Body of pancreas (tissue), 4 donors: Measurements from ENCODE around the gene CLIP2. TPM values are rescaled to one million over a fixed set of nuclear protein-coding genes. Genes with fewer than 3 reads are reported as not detected.
"Not testable (repeated sequence)": the region's sequence is repeated elsewhere in the genome, so short reads cannot be mapped to it uniquely, and the experiment has no call there.

ENCODE experiments used
- ATAC-seq: fragments of 150-250 bp; one replicate; pipeline ENCODE4 v1.9.1; 2016
- DNase-seq, 4 donors: peaks; one replicate each; pipeline ENCODE4 v3.0.0-alpha.2; 2019
- H3K27ac ChIP-seq, 4 donors: fragments of 200-600 bp; sonication (generic); 1 replicate in 3 of 4; 2 replicates in 1 of 4; pipeline versions ENCODE4 v1.5.1 to v1.6.1; 2016 to 2019; ENCODE audit warnings: mild to moderate bottlenecking in 1 of 4, mixed read lengths in 1 of 4, moderate library complexity in 1 of 4
- H3K27me3 ChIP-seq, 2 donors: fragments of 200-600 bp; sonication (generic); one replicate each; pipeline ENCODE4 v1.6.0; 2016; ENCODE audit warnings: mild to moderate bottlenecking in 1 of 2
- H3K36me3 ChIP-seq, 2 donors: fragments of 200-600 bp; sonication (generic); replicated peaks in 1 of 2; 2 replicates each; pipeline ENCODE4 v1.5.1; 2016; ENCODE audit warnings: low read depth in 2 of 2; ENCODE audit not compliant: insufficient read depth in 1 of 2
- H3K4me1 ChIP-seq: fragments of 200-600 bp; sonication (generic); one replicate; pipeline ENCODE4 v1.6.0; 2016
- H3K4me3 ChIP-seq, 2 donors: fragments of 200-600 bp; sonication (generic); 1 replicate in 1 of 2; 2 replicates in 1 of 2; pipeline ENCODE4 v1.5.1; 2016 to 2019
- H3K9me3 ChIP-seq, 3 donors: fragments of 200-600 bp; sonication (generic); 1 replicate in 2 of 3; 2 replicates in 1 of 3; pipeline ENCODE4 v1.5.1; 2016
- POLR2A ChIP-seq, 3 donors: fragments of 450-650 bp; IDR thresholded peaks; one replicate each; pipeline ENCODE4 v1.6.1; 2016; ENCODE audit warnings: antibody characterized with exemption in 3 of 3, mild to moderate bottlenecking in 2 of 3
- WGBS, 2 donors: methylation state at CpG; one replicate each; pipeline ENCODE4 v1.1.5; 2017; 5-methylcytosine and 5-hydroxymethylcytosine counted together
- intact Hi-C: fragments of 100-400 bp; cut with DNase I; formaldehyde crosslinking; loops from one replicate; pipeline ENCODE4 v1.15.1; 2023
- total RNA-seq, 2 donors: library from RNA; depleted of rRNA; stranded (reverse); fragments of >200 nt; gene quantifications; one replicate each; pipeline ENCODE4 v1.1.0, GENCODE V29; 2016
- TF ChIP-seq, protein P1 (sequence below), 7 experiments: fragments of 450-650 bp in 4 of 7; fragments of 200-600 bp in 3 of 7; sonication (generic) in 3 of 7; IDR thresholded peaks; one replicate each; pipeline ENCODE4 v1.5.1; 2016 to 2019; ENCODE audit warnings: antibody characterized with exemption in 7 of 7

The CLIP2 gene
- total RNA-seq, 2 donors from 2014 or later, result 31.6 to 120 TPM

DNA sequence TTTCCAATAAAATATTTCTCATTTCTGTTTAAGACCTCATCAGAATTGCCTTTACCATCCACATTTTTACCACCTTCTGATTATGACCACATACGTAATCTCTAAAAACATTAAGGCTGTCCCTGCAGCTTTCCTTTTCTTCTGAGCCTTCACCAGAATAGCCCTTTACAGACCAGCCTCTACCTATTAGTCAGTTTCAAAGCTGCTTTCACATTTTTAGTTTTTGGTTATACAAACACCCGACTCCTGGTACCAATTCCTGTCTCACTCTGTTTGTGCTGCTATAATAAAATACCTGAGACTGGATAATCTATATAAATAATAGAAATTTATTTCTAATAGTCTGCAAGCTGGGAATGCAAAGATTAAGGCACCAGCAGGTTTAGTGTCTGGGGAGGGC lies 149.1 kb downstream of the CLIP2 start:
- H3K4me1 ChIP-seq, result no peaks in the 10 kb centered on the region
- H3K27me3 ChIP-seq, result no peaks in the 10 kb centered on the region
- WGBS, 2 donors, result 100% methylated on average over 2 of the region's 2 CpGs
- no peak for DNase-seq
- no peaks in the 10 kb centered on the region for H3K9me3 ChIP-seq
- H3K36me3 ChIP-seq, result no peaks in the 10 kb centered on the region
- ATAC-seq, result no peak
- intact Hi-C loops, result no loop called here
- TF ChIP-seq, protein P1, sequence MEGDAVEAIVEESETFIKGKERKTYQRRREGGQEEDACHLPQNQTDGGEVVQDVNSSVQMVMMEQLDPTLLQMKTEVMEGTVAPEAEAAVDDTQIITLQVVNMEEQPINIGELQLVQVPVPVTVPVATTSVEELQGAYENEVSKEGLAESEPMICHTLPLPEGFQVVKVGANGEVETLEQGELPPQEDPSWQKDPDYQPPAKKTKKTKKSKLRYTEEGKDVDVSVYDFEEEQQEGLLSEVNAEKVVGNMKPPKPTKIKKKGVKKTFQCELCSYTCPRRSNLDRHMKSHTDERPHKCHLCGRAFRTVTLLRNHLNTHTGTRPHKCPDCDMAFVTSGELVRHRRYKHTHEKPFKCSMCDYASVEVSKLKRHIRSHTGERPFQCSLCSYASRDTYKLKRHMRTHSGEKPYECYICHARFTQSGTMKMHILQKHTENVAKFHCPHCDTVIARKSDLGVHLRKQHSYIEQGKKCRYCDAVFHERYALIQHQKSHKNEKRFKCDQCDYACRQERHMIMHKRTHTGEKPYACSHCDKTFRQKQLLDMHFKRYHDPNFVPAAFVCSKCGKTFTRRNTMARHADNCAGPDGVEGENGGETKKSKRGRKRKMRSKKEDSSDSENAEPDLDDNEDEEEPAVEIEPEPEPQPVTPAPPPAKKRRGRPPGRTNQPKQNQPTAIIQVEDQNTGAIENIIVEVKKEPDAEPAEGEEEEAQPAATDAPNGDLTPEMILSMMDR (IDR thresholded peaks at IDR 0.05), result no peak
- no peak for TF ChIP-seq POLR2A (IDR thresholded peaks at IDR 0.05)
- no peak overlapping the region for H3K27ac ChIP-seq
- no peak overlapping the region for H3K4me3 ChIP-seq

GRCh38 chr7:74439541-74439940 lies 150.3 kb downstream of the CLIP2 start:
- 95 to 100% methylated on average over 4 of the region's 4 CpGs for WGBS, 2 donors
- Histone ChIP-seq H3K36me3 (no peaks in the 10 kb centered on the region), H3K4me1 (no peaks in the 10 kb centered on the region), H3K4me3 (no peak overlapping the region), H3K27me3 (no peaks in the 10 kb centered on the region), H3K27ac (no peak overlapping the region), H3K9me3 (no peaks in the 10 kb centered on the region)
- no peak for TF ChIP-seq POLR2A (IDR thresholded peaks at IDR 0.05)
- TF ChIP-seq, protein P1 (IDR thresholded peaks at IDR 0.05), result no peak
- ATAC-seq, result no peak
- no peak for DNase-seq
- intact Hi-C loops, result no loop called here

DNA sequence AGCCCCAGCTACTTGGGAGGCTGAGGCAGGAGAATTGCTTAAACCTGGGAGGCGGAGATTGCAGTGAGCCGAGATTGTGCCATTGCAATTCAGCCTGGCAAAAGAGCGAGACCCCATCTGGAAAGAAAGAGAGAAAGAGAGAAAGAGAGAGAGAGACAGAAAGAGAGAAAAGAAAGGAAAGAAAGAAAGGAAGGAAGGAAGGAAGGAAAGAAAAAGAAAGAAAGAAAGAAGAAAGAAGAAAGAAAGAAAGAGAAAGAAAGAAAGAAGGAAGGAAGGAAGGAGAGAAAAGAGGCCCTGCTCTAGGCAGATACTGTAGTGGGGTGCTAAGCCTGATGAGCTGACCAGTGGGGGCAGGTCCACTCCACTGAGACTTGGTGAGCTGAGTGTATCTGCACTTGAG lies 150.9 kb downstream of the CLIP2 start:
- H3K27me3 ChIP-seq, H3K27ac ChIP-seq, H3K4me1 ChIP-seq, DNase-seq, H3K36me3 ChIP-seq, ATAC-seq, H3K9me3 ChIP-seq, H3K4me3 ChIP-seq: not testable (repeated sequence)
- intact Hi-C loops, result loop anchor here (10.0 kb wide), 1 partner anchor 95 kb away; no protein-coding TSS in a partner anchor
- WGBS, 2 donors, result 95% methylated on average over 3 of the region's 3 CpGs

DNA sequence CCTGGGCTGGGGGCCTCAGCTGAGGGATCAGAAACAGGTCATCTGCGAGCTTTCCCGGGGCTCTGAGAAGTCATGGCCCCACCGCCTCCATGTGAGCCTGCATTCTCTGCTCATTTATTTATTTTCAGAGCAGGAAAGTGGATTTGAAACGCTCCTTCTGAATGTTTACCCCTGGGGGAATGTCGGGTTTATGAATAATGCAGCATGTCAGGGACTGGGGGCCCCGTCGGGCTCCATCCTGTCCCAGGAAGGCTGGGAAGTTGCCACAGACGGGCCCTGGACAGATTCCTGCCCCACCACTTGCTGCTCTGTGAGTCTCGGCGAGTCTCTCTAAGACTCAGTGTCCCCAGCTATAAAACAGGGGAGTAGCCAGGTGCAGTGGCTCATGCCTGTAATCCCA lies 152.6 kb downstream of the CLIP2 start:
- 49 to 77% methylated on average over 5 to 10 of the region's 10 CpGs for WGBS, 2 donors
- DNase-seq (no peak), ATAC-seq (no peak)
- Histone ChIP-seq H3K9me3 (no peaks in the 10 kb centered on the region), H3K4me3 (no peak overlapping the region), H3K27ac (no peak overlapping the region), H3K4me1 (no peaks in the 10 kb centered on the region), H3K36me3 (no peaks in the 10 kb centered on the region), H3K27me3 (no peaks in the 10 kb centered on the region)
- no peak for TF ChIP-seq POLR2A (IDR thresholded peaks at IDR 0.05)
- TF ChIP-seq, protein P1 (IDR thresholded peaks at IDR 0.05), result no peak
- intact Hi-C loops, result loop anchor here (10.0 kb wide), 1 partner anchor 93 kb away; no protein-coding TSS in a partner anchor

DNA sequence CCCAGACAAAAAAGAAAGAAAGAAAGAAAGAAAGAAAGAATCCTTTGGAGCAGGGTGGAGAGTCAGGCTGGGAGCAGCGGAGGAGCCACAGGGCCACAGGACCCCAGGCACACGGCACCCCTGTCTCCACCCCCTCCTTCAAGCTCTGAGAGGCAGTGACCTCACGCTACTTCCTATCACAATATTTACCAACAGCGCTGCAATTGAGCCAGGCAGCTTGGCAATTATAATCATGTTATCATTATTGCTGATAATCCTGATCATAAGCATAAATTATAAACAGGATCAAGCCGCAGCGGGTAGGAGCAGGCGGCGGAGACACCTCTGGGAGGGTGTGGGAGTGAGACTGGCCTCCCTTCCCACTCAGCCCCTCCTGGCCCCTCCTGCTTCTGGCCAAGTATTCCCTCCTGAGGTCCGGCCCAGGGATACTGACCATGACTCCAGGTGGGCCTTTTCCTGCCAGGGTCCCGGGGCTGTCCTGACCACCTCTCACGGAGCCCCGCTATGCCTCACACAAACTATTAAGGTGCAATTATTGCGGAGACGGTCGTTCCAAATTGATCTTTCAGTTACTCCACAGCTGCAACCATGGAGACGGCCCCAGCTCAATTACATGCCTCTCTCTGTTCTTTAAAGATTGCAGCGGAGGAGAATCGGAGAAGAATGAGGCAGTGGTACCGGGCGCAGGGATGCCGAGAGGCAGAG lies 154.5 kb downstream of the CLIP2 start:
- intact Hi-C loops, result loop anchor here (10.0 kb wide), 1 partner anchor 91 kb away; no protein-coding TSS in a partner anchor
- no peaks in the 10 kb centered on the region for H3K36me3 ChIP-seq
- no peak for ATAC-seq

More for the DNA sequence above, 154.5 kb downstream of the CLIP2 start:
- WGBS, 2 donors, result 56 to 57% methylated on average over 20 to 21 of the region's 21 CpGs
- TF ChIP-seq, protein P1 (IDR thresholded peaks at IDR 0.05), result no peak
- no peak for TF ChIP-seq POLR2A (IDR thresholded peaks at IDR 0.05)
- no peaks in the 10 kb centered on the region for H3K27me3 ChIP-seq
- H3K4me1 ChIP-seq, result no peaks in the 10 kb centered on the region
- H3K4me3 ChIP-seq, result no peak overlapping the region
- H3K9me3 ChIP-seq, result no peaks in the 10 kb centered on the region
- no peak overlapping the region for H3K27ac ChIP-seq
- DNase-seq, result no peak
